Neural progenitor cell (in vitro differentiated cells): Measurements from ENCODE around the gene RELN. TPM values are rescaled to one million over a fixed set of nuclear protein-coding genes. Genes with fewer than 3 reads are reported as not detected.

Experiments
- DNase-seq: peaks from one replicate; pipeline ENCODE4 v3.0.0-alpha.2; 2016; ENCODE audit warnings: low spot score
- H2AFZ ChIP-seq: fragments of 200-600 bp; sonication (generic); replicated peaks from 2 replicates; pipeline ENCODE4 v1.6.1; 2016; ENCODE audit warnings: antibody characterized with exemption
- H3F3A ChIP-seq: fragments of 200-600 bp; sonication (generic); 2 replicates; pipeline ENCODE4 v1.6.1; 2016; ENCODE audit warnings: antibody characterized with exemption, low read depth
- H3K27ac ChIP-seq: fragments of 200-600 bp; sonication (generic); 2 replicates; pipeline ENCODE4 v1.5.1; 2016; ENCODE audit warnings: mild to moderate bottlenecking
- H3K27me3 ChIP-seq: fragments of 200-600 bp; sonication (generic); 2 replicates; pipeline ENCODE4 v1.6.1; 2016; ENCODE audit warnings: mild to moderate bottlenecking, moderate library complexity
- H3K36me3 ChIP-seq: fragments of 200-600 bp; sonication (generic); 2 replicates; pipeline ENCODE4 v1.5.1; 2016
- H3K4me1 ChIP-seq: fragments of 200-600 bp; sonication (generic); 2 replicates; pipeline ENCODE4 v1.6.1; 2016; ENCODE audit warnings: mixed run types
- H3K4me2 ChIP-seq: fragments of 200-600 bp; sonication (generic); 2 replicates; pipeline ENCODE4 v1.6.1; 2016
- H3K4me3 ChIP-seq: fragments of 200-600 bp; sonication (generic); 2 replicates; pipeline ENCODE4 v1.5.1; 2016
- H3K79me2 ChIP-seq: fragments of 200-600 bp; sonication (generic); 2 replicates; pipeline ENCODE4 v1.6.1; 2016; ENCODE audit warnings: low read depth
- H3K9ac ChIP-seq: fragments of 200-600 bp; sonication (generic); 2 replicates; pipeline ENCODE4 v1.6.1; 2016
- H3K9me3 ChIP-seq: fragments of 200-600 bp; sonication (generic); 2 replicates; pipeline ENCODE4 v1.5.1; 2016; ENCODE audit warnings: low read depth
- H4K20me1 ChIP-seq: fragments of 200-600 bp; sonication (generic); 2 replicates; pipeline ENCODE4 v1.6.1; 2016; ENCODE audit warnings: low read depth
- H3K27ac Mint-ChIP-seq: 3 replicates; pipeline ENCODE4 v1.8.0; 2021; ENCODE audit warnings: mixed read lengths
- H3K27me3 Mint-ChIP-seq: 2 replicates; pipeline ENCODE4 v1.8.0; 2022; ENCODE audit warnings: low read depth, mild to moderate bottlenecking, inconsistent platforms, moderate library complexity, mixed read lengths; ENCODE audit not compliant: insufficient read depth
- H3K36me3 Mint-ChIP-seq: 3 replicates; pipeline ENCODE4 v1.8.0; 2021; ENCODE audit warnings: mixed read lengths
- H3K4me1 Mint-ChIP-seq: 3 replicates; pipeline ENCODE4 v1.8.0; 2021; ENCODE audit warnings: mixed read lengths
- H3K4me3 Mint-ChIP-seq: 3 replicates; pipeline ENCODE4 v1.8.0; 2021; ENCODE audit warnings: mild to moderate bottlenecking, moderate library complexity, mixed read lengths
- H3K9me3 Mint-ChIP-seq: 3 replicates; pipeline ENCODE4 v1.8.0; 2020; ENCODE audit warnings: mixed read lengths
- EZH2 ChIP-seq: fragments of 200-600 bp; sonication (generic); IDR thresholded peaks from 2 replicates; pipeline ENCODE4 v1.6.1; 2017; ENCODE audit warnings: antibody characterized with exemption, mild to moderate bottlenecking, moderate library complexity
- EZH2phosphoT487 ChIP-seq: fragments of 200-600 bp; sonication (generic); IDR thresholded peaks from 2 replicates; pipeline ENCODE4 v1.6.1; 2017; ENCODE audit warnings: antibody characterized with exemption
- total RNA-seq: library from RNA; depleted of rRNA; stranded (reverse); fragments of >200 nt; gene quantifications from 2 replicates; pipeline ENCODE4 v1.2.3, GENCODE V29; 2015; ENCODE audit warnings: low replicate concordance
- TF ChIP-seq, protein P1 (sequence below): fragments of 200-600 bp; sonication (generic); IDR thresholded peaks from 2 replicates; pipeline ENCODE4 v1.5.1; 2017; ENCODE audit warnings: antibody characterized with exemption, mild to moderate bottlenecking

The RELN gene
- total RNA-seq, 1 donor from 2014 or later: 0.02 TPM

- Histone ChIP-seq H3K4me3 (no peak overlapping the region), H3K79me2 (no peaks in the 10 kb centered on the region), H3K4me2 (no peak overlapping the region), H4K20me1 (no peaks in the 10 kb centered on the region), H2AFZ (no peak overlapping the region), H3K27me3 (no peaks in the 10 kb centered on the region), H3K4me1 (no peaks in the 10 kb centered on the region), H3K36me3 (no peaks in the 10 kb centered on the region), H3F3A (no peaks in the 10 kb centered on the region), H3K9me3 (no peaks in the 10 kb centered on the region), H3K9ac (no peak overlapping the region), H3K27ac (no peak overlapping the region)
- Mint-ChIP-seq H3K27ac (no peak overlapping the region), H3K4me3 (no peak overlapping the region), H3K9me3 (no peaks in the 10 kb centered on the region), H3K4me1 (peaks cover 2% of the 10 kb centered on the region), H3K27me3 (no peaks in the 10 kb centered on the region), H3K36me3 (no peaks in the 10 kb centered on the region)
- TF ChIP-seq, protein P1, sequence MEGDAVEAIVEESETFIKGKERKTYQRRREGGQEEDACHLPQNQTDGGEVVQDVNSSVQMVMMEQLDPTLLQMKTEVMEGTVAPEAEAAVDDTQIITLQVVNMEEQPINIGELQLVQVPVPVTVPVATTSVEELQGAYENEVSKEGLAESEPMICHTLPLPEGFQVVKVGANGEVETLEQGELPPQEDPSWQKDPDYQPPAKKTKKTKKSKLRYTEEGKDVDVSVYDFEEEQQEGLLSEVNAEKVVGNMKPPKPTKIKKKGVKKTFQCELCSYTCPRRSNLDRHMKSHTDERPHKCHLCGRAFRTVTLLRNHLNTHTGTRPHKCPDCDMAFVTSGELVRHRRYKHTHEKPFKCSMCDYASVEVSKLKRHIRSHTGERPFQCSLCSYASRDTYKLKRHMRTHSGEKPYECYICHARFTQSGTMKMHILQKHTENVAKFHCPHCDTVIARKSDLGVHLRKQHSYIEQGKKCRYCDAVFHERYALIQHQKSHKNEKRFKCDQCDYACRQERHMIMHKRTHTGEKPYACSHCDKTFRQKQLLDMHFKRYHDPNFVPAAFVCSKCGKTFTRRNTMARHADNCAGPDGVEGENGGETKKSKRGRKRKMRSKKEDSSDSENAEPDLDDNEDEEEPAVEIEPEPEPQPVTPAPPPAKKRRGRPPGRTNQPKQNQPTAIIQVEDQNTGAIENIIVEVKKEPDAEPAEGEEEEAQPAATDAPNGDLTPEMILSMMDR: no peak
- TF ChIP-seq EZH2: no peak
- no peak for DNase-seq
These were observed 51.8 kb downstream of the RELN start for GRCh38 chr7:103937680-103938079.

DNA sequence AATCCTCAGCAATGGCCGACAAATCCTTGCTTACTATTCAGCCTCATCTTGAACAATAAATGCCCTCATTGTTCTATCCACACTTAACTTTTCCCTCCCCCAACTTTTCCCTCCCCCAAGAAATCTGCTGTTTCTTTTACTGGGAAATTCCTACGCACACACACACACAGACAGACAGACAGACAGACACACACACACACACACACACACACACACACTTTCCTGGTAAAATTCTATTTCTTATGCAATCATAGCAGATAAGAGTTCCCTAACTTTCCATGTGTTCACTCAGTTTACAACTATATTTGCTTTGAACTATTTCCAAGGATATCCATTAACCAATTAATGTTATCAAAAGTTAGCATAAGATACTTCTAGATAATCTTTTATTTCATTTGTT lies 52.9 kb downstream of the RELN start:
- no peak overlapping the region for H3K4me3 Mint-ChIP-seq
- no peak overlapping the region for H3K27ac Mint-ChIP-seq

GRCh38 chr7:103934508-103934907 lies 55.0 kb downstream of the RELN start:
- Histone ChIP-seq H3K27ac (no peak overlapping the region), H3K4me3 (no peak overlapping the region), H4K20me1 (no peaks in the 10 kb centered on the region), H3K9ac (no peak overlapping the region), H3K4me2 (no peak overlapping the region), H3K9me3 (no peaks in the 10 kb centered on the region), H3K27me3 (no peaks in the 10 kb centered on the region), H3K4me1 (no peaks in the 10 kb centered on the region), H3F3A (no peaks in the 10 kb centered on the region), H3K36me3 (no peaks in the 10 kb centered on the region), H3K79me2 (no peaks in the 10 kb centered on the region), H2AFZ (no peak overlapping the region)
- Mint-ChIP-seq H3K4me1 (peaks cover 2% of the 10 kb centered on the region), H3K4me3 (no peak overlapping the region), H3K27ac (no peak overlapping the region), H3K9me3 (no peaks in the 10 kb centered on the region), H3K27me3 (peaks cover 4% of the 10 kb centered on the region), H3K36me3 (no peaks in the 10 kb centered on the region)
- no peak for TF ChIP-seq EZH2phosphoT487
- no peak for TF ChIP-seq EZH2
- TF ChIP-seq, protein P1: no peak
- no peak for DNase-seq

More for the DNA sequence above, 52.9 kb downstream of the RELN start:
- Histone ChIP-seq H3K36me3 (no peaks in the 10 kb centered on the region), H3K9ac (no peak overlapping the region), H3K79me2 (no peaks in the 10 kb centered on the region), H3K4me1 (no peaks in the 10 kb centered on the region), H2AFZ (no peak overlapping the region), H4K20me1 (no peaks in the 10 kb centered on the region), H3K27me3 (no peaks in the 10 kb centered on the region), H3K9me3 (no peaks in the 10 kb centered on the region), H3K27ac (no peak overlapping the region), H3K4me3 (no peak overlapping the region), H3F3A (no peaks in the 10 kb centered on the region), H3K4me2 (no peak overlapping the region)
- DNase-seq: no peak
- no peaks in the 10 kb centered on the region for H3K27me3 Mint-ChIP-seq
- H3K4me1 Mint-ChIP-seq: peaks cover 2% of the 10 kb centered on the region
- TF ChIP-seq EZH2phosphoT487 (no peak), EZH2 (no peak)
- TF ChIP-seq, protein P1: no peak
- H3K36me3 Mint-ChIP-seq: no peaks in the 10 kb centered on the region
- H3K9me3 Mint-ChIP-seq: no peaks in the 10 kb centered on the region

DNA sequence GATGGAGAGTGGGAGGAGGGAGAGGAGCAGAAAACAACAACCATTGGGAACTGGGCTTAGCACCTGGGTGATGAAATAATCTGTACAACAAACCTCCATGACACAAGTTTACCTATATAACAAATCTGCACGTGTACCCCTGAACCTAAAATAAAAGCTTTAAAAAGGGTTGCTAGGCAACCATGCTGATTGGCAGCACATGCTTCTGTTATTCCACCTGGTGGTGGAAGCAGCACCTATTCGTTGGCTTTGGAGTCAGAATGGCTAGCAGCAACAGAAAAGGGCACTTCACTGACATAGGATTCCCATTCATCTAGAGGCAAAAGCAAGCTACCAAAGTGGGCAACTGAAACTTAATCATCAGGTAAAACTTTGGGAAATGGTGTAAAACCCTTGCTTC lies 57.1 kb downstream of the RELN start:
- Mint-ChIP-seq H3K9me3 (no peaks in the 10 kb centered on the region), H3K27ac (no peak overlapping the region), H3K4me3 (no peak overlapping the region), H3K36me3 (no peaks in the 10 kb centered on the region), H3K4me1 (peaks cover 2% of the 10 kb centered on the region), H3K27me3 (peaks cover 4% of the 10 kb centered on the region)
- no peak overlapping the region for H2AFZ ChIP-seq
- H3K36me3 ChIP-seq: no peaks in the 10 kb centered on the region
- H3K27me3 ChIP-seq: no peaks in the 10 kb centered on the region
- H3K27ac ChIP-seq: no peak overlapping the region
- no peaks in the 10 kb centered on the region for H3K4me1 ChIP-seq
- no peaks in the 10 kb centered on the region for H4K20me1 ChIP-seq
- no peaks in the 10 kb centered on the region for H3K9me3 ChIP-seq
- no peak for DNase-seq
- no peak overlapping the region for H3K4me2 ChIP-seq
- TF ChIP-seq, protein P1: no peak
- TF ChIP-seq EZH2phosphoT487: no peak
- TF ChIP-seq EZH2: no peak
- no peak overlapping the region for H3K4me3 ChIP-seq
- no peaks in the 10 kb centered on the region for H3F3A ChIP-seq
- no peak overlapping the region for H3K9ac ChIP-seq
- H3K79me2 ChIP-seq: no peaks in the 10 kb centered on the region
